ENCODE data around the gene C1QL4.

Gene C1QL4

GRCh38 chr12:49347311-49348193 is 10.6 kb upstream of the C1QL4 start:
- FAIRE-seq = no peak

- FAIRE-seq = no peak
These were observed 9.8 kb upstream of the C1QL4 start, which contains the start of gene DNAJC22 for GRCh38 chr12:49346659-49347310. Gene DNAJC22 (plus strand): TSS chr12:49346888. CDS start chr12:49348873, 1,985 bp downstream.

- FAIRE-seq = no peak
These were observed 9.1 kb upstream of the C1QL4 start for GRCh38 chr12:49345825-49346658.

- FAIRE-seq = no peak
These were observed 8.2 kb upstream of the C1QL4 start for GRCh38 chr12:49345051-49345824.

GRCh38 chr12:49344486-49345050 is 7.6 kb upstream of the C1QL4 start:
- no peak for FAIRE-seq

GRCh38 chr12:49342914-49343731 is 6.1 kb upstream of the C1QL4 start:
- no peak for FAIRE-seq

- no peak for FAIRE-seq
These were observed 5.3 kb upstream of the C1QL4 start for GRCh38 chr12:49342066-49342913.

GRCh38 chr12:49341777-49342065 is 4.7 kb upstream of the C1QL4 start:
- FAIRE-seq = no peak

- no peak for FAIRE-seq
These were observed 4.2 kb upstream of the C1QL4 start for GRCh38 chr12:49340971-49341776.

- FAIRE-seq = no peak
These were observed 3.3 kb upstream of the C1QL4 start for GRCh38 chr12:49340095-49340870.

- no peak for FAIRE-seq
These were observed 2.5 kb upstream of the C1QL4 start for GRCh38 chr12:49339464-49339861.

GRCh38 chr12:49338830-49339463 is 2.0 kb upstream of the C1QL4 start:
- no peak for FAIRE-seq

GRCh38 chr12:49335955-49336644 is 888 bp downstream of the C1QL4 start:
- no peak for FAIRE-seq

GRCh38 chr12:49335118-49335954 is 1.7 kb downstream of the C1QL4 start:
- no peak for FAIRE-seq

GRCh38 chr12:49334681-49335080 is 2.3 kb downstream of the C1QL4 start:
- no peak for FAIRE-seq

GRCh38 chr12:49334226-49334625 is 2.8 kb downstream of the C1QL4 start:
- no peak for FAIRE-seq

Data from endometrium (tissue), 2 donors.